Upper lobe of left lung (tissue), 6 donors: ENCODE data around the gene GABRB1. TPM values are rescaled to one million over a fixed set of nuclear protein-coding genes. Genes with fewer than 3 reads are reported as not detected.

Source experiments
- ATAC-seq, 2 donors: fragments of 200-7000 bp; cut with Tn5 transposase; one replicate each; pipeline ENCODE4 v1.9.1; 2022; ENCODE audit warnings: mild to moderate bottlenecking in 2 of 2, moderate library complexity in 2 of 2; ENCODE audit not compliant: low FRiP score in 2 of 2
- DNase-seq, 2 donors: peaks; one replicate each; pipeline ENCODE4 v3.0.0-alpha.2; 2019 to 2020
- H3K27ac ChIP-seq, 4 donors: fragments of 200-600 bp; sonication (generic); one replicate each; pipeline ENCODE4 v1.5.1; 2016 to 2019
- H3K27me3 ChIP-seq, 4 donors: fragments of 200-600 bp; sonication (generic); one replicate each; pipeline ENCODE4 v1.5.1; 2017 to 2019
- H3K36me3 ChIP-seq, 4 donors: fragments of 200-600 bp; sonication (generic); one replicate each; pipeline ENCODE4 v1.5.1; 2016 to 2019
- H3K4me1 ChIP-seq, 4 donors: fragments of 200-600 bp; sonication (generic); one replicate each; pipeline ENCODE4 v1.5.1; 2018 to 2019
- H3K4me3 ChIP-seq, 4 donors: fragments of 200-600 bp; sonication (generic); one replicate each; pipeline ENCODE4 v1.5.1; 2017 to 2019; ENCODE audit warnings: mild to moderate bottlenecking in 2 of 4, moderate library complexity in 1 of 4
- H3K9me3 ChIP-seq, 4 donors: fragments of 200-600 bp; sonication (generic); one replicate each; pipeline ENCODE4 v1.5.1; 2018 to 2019
- EP300 ChIP-seq, 4 donors: sonication (generic); formaldehyde crosslinking; IDR thresholded peaks; one replicate each; pipeline ENCODE4 v1.5.1; 2017; ENCODE audit warnings: antibody characterized with exemption in 4 of 4, control low read depth in 2 of 4
- POLR2A ChIP-seq, 4 donors: fragments of 450-650 bp; IDR thresholded peaks; one replicate each; pipeline ENCODE4 v1.5.1; 2016 to 2017; ENCODE audit warnings: antibody characterized with exemption in 4 of 4, mild to moderate bottlenecking in 2 of 4
- POLR2AphosphoS5 ChIP-seq, 2 donors: sonication (generic); formaldehyde crosslinking; IDR thresholded peaks; one replicate each; pipeline ENCODE4 v1.5.1; 2017; ENCODE audit warnings: antibody characterized with exemption in 2 of 2
- WGBS, 2 donors: methylation state at CpG; one replicate each; pipeline ENCODE4 v1.1.5; 2017 to 2018; 5-methylcytosine and 5-hydroxymethylcytosine counted together
- total RNA-seq, 6 donors: library from RNA; depleted of rRNA in 4 of 6; stranded (reverse); fragments of >200 nt in 4 of 6; gene quantifications; one replicate each; pipeline versions ENCODE4 v1.1.0 to v1.2.1, GENCODE V29; 2016 to 2021
- TF ChIP-seq, protein P1 (sequence below), 6 experiments: fragments of 450-650 bp in 4 of 6; fragments of 200-600 bp in 2 of 6; sonication (generic) in 2 of 6; IDR thresholded peaks; one replicate each; pipeline ENCODE4 v1.5.1; 2016 to 2019; ENCODE audit warnings: antibody characterized with exemption in 6 of 6
- donor health status: DM: no; HTN: no; CAD: no; lungs with moderate emphysema.
- donor health status: DM: no; HTN: yes; CAD: no; lungs with severe emphysema.

GABRB1 gene
- total RNA-seq, 6 donors from 2014 or later, result not detected

DNA sequence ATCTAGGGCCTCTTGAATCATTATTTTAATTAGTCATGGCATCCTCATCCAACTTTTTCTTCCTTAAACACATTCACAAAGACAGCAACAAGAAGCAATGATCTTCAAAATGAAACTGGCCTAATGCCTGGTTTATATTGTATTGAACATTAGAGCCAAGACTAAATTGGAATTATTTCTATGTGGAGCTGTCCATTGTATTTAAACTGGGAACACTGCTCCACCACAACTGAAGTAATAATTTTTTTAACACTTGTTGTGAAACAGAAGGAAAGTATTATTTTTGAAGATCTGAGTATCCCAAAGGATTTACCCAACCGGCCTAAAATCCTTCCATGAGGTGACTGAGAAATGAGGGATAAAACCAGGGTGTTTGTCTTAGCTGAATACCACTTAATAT is 6.9 kb downstream of the GABRB1 start:
- 73 to 78% methylated on average over 1 of the region's 1 CpG for WGBS, 2 donors
- Histone ChIP-seq H3K4me3 (no peak overlapping the region), H3K27me3 (no peaks in the 10 kb centered on the region), H3K4me1 (no peaks in the 10 kb centered on the region), H3K36me3 (no peaks in the 10 kb centered on the region), H3K27ac (no peak overlapping the region), H3K9me3 (no peaks in the 10 kb centered on the region)
- no peak for DNase-seq
- no peak for ATAC-seq
- TF ChIP-seq POLR2AphosphoS5 (IDR thresholded peaks at IDR 0.05), result no peak
- TF ChIP-seq POLR2A (IDR thresholded peaks at IDR 0.05), result no peak
- no peak for TF ChIP-seq EP300 (IDR thresholded peaks at IDR 0.05)
- TF ChIP-seq, protein P1, sequence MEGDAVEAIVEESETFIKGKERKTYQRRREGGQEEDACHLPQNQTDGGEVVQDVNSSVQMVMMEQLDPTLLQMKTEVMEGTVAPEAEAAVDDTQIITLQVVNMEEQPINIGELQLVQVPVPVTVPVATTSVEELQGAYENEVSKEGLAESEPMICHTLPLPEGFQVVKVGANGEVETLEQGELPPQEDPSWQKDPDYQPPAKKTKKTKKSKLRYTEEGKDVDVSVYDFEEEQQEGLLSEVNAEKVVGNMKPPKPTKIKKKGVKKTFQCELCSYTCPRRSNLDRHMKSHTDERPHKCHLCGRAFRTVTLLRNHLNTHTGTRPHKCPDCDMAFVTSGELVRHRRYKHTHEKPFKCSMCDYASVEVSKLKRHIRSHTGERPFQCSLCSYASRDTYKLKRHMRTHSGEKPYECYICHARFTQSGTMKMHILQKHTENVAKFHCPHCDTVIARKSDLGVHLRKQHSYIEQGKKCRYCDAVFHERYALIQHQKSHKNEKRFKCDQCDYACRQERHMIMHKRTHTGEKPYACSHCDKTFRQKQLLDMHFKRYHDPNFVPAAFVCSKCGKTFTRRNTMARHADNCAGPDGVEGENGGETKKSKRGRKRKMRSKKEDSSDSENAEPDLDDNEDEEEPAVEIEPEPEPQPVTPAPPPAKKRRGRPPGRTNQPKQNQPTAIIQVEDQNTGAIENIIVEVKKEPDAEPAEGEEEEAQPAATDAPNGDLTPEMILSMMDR (IDR thresholded peaks at IDR 0.05), result no peak

DNA sequence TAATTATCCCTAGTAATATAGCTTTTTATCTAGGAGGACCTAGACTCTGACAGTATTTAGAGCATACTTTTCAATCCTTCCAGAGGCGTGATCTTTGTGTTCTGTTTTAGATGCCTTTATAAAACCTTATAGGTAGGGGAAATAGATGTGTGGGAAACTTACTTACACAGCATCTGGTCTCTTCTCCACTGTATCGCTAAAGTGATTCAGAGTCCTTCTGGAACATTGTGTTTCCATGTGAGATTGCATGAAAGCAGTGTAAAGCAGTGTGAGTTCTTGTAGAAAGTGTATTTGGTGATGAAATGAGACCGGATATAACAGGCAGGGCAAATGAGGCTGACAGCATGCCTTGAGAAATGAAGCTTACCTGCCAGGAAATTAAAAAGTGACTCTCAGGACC is 9.5 kb downstream of the GABRB1 start:
- H3K27ac ChIP-seq, result no peak overlapping the region
- no peaks in the 10 kb centered on the region for H3K27me3 ChIP-seq
- WGBS, 2 donors, result 89 to 90% methylated on average over 3 of the region's 3 CpGs
- no peaks in the 10 kb centered on the region for H3K9me3 ChIP-seq
- no peak for DNase-seq
- TF ChIP-seq EP300 (IDR thresholded peaks at IDR 0.05) (no peak), POLR2AphosphoS5 (IDR thresholded peaks at IDR 0.05) (no peak), POLR2A (IDR thresholded peaks at IDR 0.05) (no peak)
- TF ChIP-seq, protein P1 (IDR thresholded peaks at IDR 0.05), result no peak
- H3K36me3 ChIP-seq, result no peaks in the 10 kb centered on the region
- no peak overlapping the region for H3K4me3 ChIP-seq
- no peaks in the 10 kb centered on the region for H3K4me1 ChIP-seq
- no peak for ATAC-seq

DNA sequence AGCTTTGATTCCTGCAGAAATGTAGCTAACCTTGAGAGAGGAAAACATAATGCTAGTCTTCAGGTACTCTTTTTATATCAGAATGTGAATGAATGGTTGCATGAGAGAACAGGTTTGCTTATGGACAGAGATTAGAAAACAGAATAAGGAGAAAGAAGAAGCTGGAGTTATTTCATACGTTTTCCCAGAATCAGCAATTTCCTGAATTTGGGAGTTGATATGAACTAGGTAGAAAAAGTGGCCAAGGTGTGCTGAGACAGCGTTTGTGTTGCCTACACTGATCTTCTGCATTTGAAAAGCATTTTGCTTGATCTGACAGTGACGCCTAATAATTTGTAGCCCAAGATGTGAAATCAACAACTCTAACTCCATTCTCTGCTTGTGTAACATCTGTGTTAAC is 12.5 kb downstream of the GABRB1 start:
- ATAC-seq, result no peak
- H3K27me3 ChIP-seq, result no peaks in the 10 kb centered on the region

DNA sequence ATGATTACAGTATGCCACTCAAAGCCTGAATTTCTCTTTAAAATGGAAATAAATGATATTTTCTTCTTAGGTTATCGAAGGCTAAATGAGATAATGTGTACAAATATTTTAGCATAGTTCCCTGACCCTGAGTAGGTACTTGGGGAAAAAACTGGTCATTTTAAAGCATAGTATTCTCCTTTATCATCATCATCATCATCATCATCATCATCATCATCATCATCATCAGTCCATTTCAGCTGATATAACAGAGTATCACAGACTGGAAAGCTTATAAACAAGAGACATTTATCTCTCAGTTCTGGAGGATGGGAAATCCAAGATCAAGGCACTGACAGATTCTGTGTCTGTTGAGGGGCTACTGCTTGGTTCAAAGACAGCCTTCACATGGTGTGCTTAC is 13.9 kb downstream of the GABRB1 start:
- no peaks in the 10 kb centered on the region for H3K9me3 ChIP-seq
- no peak for TF ChIP-seq POLR2AphosphoS5 (IDR thresholded peaks at IDR 0.05)
- TF ChIP-seq, protein P1 (IDR thresholded peaks at IDR 0.05), result no peak
- no peak for TF ChIP-seq EP300 (IDR thresholded peaks at IDR 0.05)
- WGBS, 2 donors, result 80 to 84% methylated on average over 1 of the region's 1 CpG
- no peak overlapping the region for H3K27ac ChIP-seq
- DNase-seq (no peak), ATAC-seq (no peak)
- no peak overlapping the region for H3K4me3 ChIP-seq
- H3K4me1 ChIP-seq, result no peaks in the 10 kb centered on the region
- H3K27me3 ChIP-seq, result no peaks in the 10 kb centered on the region
- no peaks in the 10 kb centered on the region for H3K36me3 ChIP-seq

More for the DNA sequence above, 12.5 kb downstream of the GABRB1 start:
- DNase-seq, result no peak
- H3K4me3 ChIP-seq, result no peak overlapping the region
- no peaks in the 10 kb centered on the region for H3K4me1 ChIP-seq
- TF ChIP-seq EP300 (IDR thresholded peaks at IDR 0.05) (no peak), POLR2AphosphoS5 (IDR thresholded peaks at IDR 0.05) (no peak), POLR2A (IDR thresholded peaks at IDR 0.05) (no peak)
- TF ChIP-seq, protein P1 (IDR thresholded peaks at IDR 0.05), result no peak
- 50 to 55% methylated on average over 3 of the region's 3 CpGs for WGBS, 2 donors
- no peaks in the 10 kb centered on the region for H3K36me3 ChIP-seq
- no peak overlapping the region for H3K27ac ChIP-seq
- no peaks in the 10 kb centered on the region for H3K9me3 ChIP-seq

DNA sequence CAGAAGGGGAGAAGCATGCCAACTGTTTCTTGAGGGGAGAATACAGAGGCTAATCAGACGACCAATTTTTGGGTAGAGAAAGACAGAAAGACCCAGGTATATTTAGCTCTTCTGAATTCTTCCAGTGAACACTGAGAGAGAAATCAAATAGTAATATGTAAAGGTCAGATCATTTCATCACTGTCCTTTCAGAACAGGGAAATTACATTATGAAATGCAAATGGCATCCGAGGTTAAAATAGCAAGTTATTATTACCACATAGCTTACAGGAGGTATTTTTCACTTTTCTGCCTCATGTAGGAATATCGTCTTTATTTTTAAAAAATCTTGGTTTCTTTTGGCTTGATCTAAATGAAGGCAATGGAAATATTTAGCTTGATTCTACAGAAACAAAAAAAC is 18.0 kb downstream of the GABRB1 start:
- no peaks in the 10 kb centered on the region for H3K36me3 ChIP-seq
- ATAC-seq (no peak), DNase-seq (no peak)
- WGBS, 2 donors, result 55 to 57% methylated on average over 3 of the region's 3 CpGs
- no peaks in the 10 kb centered on the region for H3K4me1 ChIP-seq
- no peak overlapping the region for H3K27ac ChIP-seq
- TF ChIP-seq POLR2AphosphoS5 (IDR thresholded peaks at IDR 0.05) (no peak), POLR2A (IDR thresholded peaks at IDR 0.05) (no peak)
- TF ChIP-seq, protein P1 (IDR thresholded peaks at IDR 0.05), result no peak
- H3K27me3 ChIP-seq, result no peaks in the 10 kb centered on the region
- no peak overlapping the region for H3K4me3 ChIP-seq
- no peaks in the 10 kb centered on the region for H3K9me3 ChIP-seq
